Hepatic stellate cell (primary cell): Measurements from ENCODE around the gene TBC1D16.

Experiments used
- DNase-seq: peaks from one replicate; pipeline ENCODE4 v3.0.0; 2011; ENCODE audit warnings: low spot score

TBC1D16 gene

GRCh38 chr17:80035687-80035936 is at the start of gene TBC1D16:
Gene TBC1D16, minus strand, starts transcription at chr17:80035872. Its CDS starts 22,325 bp downstream, at chr17:80013547.
- DNase-seq, result no peak

DNA sequence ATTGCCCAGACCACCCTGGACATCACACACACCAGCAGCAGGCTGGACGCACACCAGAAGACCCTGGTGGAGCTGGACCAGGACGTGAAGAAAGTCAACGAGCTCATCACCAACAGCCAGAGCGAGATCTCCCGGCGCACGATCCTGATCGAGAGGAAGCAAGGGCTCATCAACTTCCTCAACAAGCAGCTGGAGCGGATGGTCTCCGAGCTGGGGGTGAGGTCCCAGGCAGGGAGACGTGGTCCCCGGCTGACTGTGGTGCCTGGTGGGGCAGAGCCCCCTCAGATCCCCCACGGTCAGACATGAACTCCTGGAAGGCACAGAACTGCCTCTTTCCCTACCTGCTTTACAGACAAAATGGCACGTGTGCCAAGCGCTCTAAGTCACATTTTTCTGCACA is 49.1 kb upstream of the TBC1D16 start:
- no peak for DNase-seq

DNA sequence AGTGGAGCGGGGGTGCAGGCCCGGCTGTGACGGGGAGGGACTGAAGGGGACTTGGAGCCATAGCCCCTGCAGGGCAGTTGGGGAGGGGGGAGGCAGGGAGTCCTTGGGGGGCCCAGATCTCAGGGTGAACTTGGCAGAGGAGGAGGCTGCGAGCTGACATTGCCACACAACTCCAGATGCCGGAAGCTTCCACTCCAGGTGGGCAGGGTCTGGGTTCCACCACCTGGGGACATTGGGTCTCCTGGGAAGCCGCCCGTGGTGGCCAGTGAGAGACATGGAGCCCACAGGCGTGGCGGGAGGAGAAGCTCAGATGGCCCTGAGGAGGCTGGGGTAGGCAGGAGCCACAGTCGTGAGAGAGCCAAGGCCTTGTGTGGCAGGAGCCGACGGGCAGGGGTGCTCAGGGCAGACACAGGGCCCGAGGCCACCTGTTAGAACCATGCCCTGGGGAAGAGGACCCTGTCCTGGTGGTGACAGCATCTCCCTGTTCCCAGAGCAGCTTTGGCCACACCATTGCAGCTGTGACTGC is 47.5 kb upstream of the TBC1D16 start:
- DNase-seq, result no peak

- DNase-seq, result peak; percentile 77
Observed at GRCh38 chr17:80082403-80083135, 46.9 kb upstream of the TBC1D16 start.

DNA sequence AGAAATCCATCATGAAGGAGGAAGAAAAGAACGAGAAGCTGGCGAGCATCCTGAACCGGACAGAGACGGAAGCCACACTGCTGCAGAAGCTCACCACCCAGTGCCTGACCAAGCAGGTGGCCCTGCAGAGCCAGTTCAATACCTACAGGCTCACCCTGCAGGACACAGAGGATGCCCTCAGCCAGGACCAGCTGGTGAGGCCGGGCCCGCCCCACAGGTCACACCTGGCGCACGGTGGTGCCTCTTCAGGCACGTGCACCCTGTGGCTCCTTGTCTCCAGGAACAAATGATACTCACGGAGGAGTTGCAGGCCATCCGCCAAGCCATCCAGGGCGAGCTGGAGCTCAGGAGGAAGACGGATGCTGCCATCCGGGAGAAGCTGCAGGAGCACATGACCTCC is 45.9 kb upstream of the TBC1D16 start:
- no peak for DNase-seq

DNA sequence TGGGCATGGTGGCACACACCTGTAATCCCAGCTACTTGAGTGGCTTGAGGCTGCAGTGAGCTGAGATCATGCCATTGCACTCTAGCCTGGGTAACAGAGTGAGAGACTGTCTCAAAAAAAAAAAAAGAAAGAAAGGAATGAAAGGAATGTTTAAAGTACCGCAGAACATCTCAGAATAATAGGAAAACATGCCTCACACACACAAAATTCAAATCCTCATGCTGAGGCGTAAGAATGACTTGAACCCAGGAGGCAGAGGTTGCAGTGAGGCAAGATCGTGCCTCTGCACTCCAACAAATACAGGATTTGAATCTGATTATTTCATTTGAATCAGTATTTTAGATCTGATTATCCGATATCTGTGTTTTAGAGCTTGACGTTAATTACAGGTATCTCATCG is 44.4 kb upstream of the TBC1D16 start:
- no peak for DNase-seq

DNA sequence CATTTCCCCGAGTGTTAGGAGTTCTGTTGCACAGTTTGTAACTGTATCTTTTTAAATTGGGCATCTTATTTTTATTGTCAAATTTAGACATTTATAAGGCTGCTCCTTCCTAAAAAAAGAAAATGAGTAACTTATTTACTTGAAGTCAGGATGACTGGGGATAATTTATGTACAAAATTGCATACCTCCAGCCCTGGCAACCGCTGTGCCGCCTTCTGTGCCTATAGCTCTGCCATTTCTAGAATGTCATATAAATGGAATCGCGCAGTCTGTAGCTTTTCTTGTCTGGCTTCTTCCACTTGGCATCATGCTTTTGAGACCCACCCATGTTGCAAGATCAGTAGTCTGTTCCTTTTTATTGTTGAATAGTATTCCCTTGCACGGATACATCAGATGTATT is 36.7 kb upstream of the TBC1D16 start:
- DNase-seq, result no peak

GRCh38 chr17:80071116-80071841 is 35.6 kb upstream of the TBC1D16 start:
- DNase-seq, result peak; percentile 68

DNA sequence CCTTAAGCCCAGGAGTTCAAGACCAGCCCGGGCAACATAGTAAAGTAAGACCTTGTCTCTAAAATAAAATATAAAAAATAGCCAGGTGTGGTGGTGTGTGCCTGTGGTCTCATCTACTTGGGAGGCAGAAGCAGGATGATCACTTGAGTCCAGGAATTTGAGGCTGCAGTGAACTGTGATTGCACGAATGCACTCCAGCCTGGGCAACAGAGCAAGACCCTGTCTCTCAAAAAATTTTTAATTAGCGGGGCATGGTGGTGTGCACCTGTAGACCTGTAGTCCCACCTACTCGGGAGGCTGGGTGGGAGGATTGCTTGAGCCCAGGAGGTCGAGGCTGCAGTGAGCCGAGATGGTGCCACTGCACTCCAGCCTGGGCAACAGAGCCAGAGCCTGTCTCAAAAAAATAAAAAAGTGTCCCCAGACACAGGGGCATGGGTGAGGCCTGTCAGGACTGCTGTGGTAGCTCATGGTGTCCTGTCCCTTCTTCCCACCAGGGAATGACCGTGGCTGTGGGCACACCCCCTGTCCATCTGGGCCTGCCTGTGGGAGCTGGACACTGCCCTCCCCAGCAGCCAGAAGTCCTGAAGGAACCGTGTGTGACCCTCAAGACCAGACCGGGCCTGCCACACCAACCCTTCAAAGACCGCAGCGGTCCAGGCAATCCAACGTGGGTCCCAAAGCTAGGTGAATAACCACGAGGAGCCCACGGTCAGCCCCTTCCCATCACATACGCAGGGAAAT is 34.9 kb upstream of the TBC1D16 start:
- peak; percentile 47 for DNase-seq

DNA sequence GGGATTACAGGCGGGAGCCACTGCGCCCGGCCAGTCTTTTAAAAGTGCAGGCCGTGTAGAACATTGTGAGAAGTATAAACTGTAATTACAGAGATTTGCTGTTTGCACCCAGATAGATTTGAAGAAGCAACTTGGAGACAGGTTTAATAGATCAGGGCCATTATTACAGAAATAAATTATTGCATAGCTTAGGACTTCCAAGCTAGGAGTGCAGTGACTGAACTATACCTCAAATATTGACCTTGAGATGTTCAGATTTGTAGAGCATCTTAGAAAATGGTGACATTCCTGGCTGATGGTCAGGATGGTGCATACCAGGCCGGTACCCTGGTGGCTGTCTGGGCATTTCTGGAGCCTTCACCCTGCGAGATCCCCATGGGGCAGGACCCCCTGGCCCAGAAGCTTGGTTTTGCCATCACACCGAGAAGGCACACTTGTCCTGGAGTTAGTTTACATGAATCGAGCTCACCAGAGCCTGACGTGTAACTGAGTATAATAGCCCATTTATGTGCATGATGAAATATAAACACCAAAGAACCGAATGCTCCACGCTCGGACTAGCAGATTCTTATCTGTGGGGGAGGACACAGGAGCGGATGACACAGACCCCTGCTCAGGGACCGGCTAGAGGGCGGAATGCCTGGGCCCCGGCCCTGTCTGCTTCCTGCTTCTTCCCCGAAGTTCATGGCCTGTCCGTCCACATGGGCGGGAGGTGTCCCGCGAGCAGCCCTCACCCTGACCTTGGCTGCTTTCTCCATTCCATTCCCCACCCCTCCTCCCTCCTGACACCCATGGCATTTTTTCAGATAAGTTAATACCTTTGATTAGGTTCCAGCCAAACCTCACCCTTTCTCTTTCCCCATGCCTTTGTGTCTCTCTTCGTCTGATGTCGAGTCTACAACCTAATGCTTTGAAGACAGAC is 32.9 kb upstream of the TBC1D16 start:
- peak; percentile 77 for DNase-seq

- no peak for DNase-seq
Observed at GRCh38 chr17:80067393-80067986, 31.8 kb upstream of the TBC1D16 start.

GRCh38 chr17:80065478-80066170 is 30.0 kb upstream of the TBC1D16 start:
- DNase-seq, result no peak

DNA sequence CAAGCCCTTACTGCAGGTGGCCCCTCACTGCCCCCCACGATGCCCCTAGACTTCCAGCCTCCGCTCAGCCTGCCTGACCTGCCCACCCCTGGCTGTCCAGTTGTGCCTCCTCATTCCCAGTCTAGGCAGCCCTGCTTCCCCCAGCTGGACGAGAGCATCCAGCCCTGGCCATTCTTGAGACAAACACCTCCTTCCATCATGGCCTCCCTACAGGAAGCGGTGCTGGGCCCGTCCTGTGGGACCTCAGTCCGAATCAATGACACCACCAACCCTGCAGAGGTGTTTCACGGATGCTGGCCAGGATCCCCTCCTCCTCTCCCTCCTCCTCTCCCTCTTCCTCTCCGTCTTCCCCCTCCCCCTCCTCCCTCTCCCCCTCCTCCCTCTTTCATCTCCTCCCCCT is 29.0 kb upstream of the TBC1D16 start:
- DNase-seq, result no peak

DNA sequence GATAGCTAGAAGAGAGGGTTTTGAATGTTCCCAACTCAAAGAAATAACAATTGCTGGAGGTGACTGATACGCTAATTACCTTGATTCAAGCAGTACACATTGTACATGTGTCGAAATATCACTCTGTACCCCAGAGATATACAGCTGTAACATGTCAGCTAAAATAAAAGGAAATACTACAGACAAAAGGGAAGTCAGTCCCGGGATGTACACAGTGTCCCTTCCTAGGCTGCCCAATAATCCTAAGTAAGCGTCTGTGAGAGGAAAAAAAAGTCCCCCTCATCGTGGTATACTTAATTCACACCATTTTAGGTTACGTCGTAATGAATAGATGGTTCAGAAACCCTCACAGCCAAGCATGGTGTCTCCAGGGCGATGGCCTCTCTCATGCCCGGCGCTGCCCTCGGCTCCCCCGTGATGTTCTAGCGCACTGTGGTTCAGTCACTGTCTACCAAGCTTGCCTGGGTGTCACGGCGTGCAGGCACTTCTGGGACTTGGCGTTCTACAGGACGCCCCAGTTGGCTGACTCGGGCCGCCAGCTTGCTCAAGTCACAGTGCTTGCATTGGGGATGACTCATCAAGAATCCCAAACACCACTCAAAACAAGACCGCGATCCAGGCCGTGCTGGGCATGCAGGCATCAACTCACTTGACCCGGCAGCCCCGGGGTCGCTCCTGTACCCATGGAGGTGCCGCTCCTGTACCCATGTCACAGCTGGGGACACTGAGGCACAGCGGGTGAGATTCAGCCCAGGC is 28.3 kb upstream of the TBC1D16 start:
- no peak for DNase-seq

GRCh38 chr17:80061421-80061820 is 25.7 kb upstream of the TBC1D16 start:
- DNase-seq, result no peak

GRCh38 chr17:80060644-80061043 is 25.0 kb upstream of the TBC1D16 start:
- DNase-seq, result no peak

GRCh38 chr17:80058311-80058955 is 22.8 kb upstream of the TBC1D16 start:
- DNase-seq, result no peak

DNA sequence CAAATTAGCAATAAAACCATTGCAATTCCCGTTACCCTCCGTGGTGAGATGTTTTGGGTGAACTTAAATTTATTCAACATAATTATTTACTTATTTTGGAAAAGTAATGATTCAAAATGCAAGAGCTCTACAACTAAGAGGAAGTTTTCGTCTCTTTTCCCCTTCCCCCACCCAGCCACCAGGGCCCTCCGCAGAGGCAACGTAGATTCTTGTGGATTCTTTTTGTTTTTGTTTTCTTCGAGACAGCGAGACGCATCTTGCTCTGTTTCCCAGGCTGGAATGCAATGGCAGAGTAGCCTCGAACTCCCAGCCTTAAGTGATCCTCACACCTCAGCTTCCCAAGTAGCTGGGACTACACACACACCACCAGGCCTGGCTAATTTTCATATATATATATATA is 19.9 kb upstream of the TBC1D16 start:
- DNase-seq, result no peak

DNA sequence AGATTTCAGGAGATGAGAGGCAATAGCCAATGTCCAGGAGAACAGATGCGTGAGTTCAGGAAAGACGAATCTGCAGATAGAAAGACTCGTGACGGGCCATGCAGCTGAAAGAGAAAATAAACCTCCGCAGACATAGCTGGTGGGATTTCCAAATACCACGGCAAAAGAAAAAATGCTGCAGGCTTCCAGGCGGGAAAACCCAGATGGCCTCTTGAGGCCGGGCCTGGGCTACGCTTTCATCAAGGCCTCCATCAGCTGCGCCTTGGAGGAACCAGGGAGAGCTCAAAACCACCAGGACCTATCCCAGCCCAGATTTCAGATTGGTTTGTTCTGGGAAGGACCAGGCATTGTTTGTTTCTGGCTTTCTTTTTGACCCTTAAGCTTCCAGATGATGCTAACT is 17.4 kb upstream of the TBC1D16 start:
- no peak for DNase-seq

DNA sequence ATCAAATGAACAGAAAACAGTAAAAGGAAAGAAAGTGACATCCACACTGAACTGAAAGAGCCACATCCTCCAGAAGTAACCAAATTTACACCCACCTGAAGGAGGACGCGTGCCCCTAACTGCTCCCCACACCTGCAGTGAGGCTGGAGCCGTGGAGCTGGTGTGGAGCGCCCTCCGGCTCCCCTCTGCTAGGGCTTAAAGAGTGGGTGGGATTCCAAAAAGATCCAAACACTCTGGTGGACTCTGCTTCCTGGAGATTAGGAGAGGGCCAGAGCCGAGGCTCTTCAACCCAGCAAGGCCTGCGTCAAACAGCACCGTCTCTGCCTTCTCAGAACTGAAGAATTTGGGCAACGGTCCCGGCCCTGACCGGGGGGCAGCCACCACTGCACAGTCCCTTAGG is 16.0 kb upstream of the TBC1D16 start:
- no peak for DNase-seq
